HL-60 (cell line): ENCODE data around the gene LGALS7B.

ENCODE experiments used
- POLR2AphosphoS5 ChIP-seq: IDR thresholded peaks from 2 replicates; pipeline ENCODE4 v1.6.1; 2012; ENCODE audit warnings: low read depth
- SPI1 ChIP-seq: IDR thresholded peaks from 2 replicates; pipeline ENCODE4 v1.6.1; 2012; ENCODE audit warnings: low read depth, mild to moderate bottlenecking, borderline replicate concordance
- TF ChIP-seq, protein P1 (sequence below): IDR thresholded peaks from one replicate; pipeline ENCODE4 v1.5.1; 2011; ENCODE audit warnings: low read length, control low read depth, inconsistent platforms; ENCODE audit not compliant: insufficient read depth

DNA sequence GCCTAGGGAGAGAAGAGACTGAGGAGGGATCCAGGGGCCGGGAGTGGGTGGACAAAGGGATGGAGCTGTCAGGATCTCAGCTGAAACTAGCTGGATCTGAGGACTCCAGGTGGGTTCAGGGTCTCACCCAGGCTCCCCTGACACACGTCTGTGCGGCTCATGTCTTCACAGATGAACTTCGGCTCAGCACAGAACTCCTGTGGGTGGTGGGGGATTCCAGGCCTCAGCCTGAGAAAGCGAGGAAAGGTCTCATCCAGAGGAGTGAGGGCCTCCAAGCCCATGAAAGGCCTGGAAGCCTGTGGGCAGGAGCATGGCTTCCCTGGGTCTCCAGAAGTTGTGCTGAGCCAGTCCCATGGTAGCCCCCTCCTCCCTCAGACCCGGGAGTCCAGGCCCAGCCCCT, 46.1 kb upstream of the LGALS7B start:
- no peak for TF ChIP-seq SPI1
- TF ChIP-seq, protein P1, sequence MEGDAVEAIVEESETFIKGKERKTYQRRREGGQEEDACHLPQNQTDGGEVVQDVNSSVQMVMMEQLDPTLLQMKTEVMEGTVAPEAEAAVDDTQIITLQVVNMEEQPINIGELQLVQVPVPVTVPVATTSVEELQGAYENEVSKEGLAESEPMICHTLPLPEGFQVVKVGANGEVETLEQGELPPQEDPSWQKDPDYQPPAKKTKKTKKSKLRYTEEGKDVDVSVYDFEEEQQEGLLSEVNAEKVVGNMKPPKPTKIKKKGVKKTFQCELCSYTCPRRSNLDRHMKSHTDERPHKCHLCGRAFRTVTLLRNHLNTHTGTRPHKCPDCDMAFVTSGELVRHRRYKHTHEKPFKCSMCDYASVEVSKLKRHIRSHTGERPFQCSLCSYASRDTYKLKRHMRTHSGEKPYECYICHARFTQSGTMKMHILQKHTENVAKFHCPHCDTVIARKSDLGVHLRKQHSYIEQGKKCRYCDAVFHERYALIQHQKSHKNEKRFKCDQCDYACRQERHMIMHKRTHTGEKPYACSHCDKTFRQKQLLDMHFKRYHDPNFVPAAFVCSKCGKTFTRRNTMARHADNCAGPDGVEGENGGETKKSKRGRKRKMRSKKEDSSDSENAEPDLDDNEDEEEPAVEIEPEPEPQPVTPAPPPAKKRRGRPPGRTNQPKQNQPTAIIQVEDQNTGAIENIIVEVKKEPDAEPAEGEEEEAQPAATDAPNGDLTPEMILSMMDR = no peak
- TF ChIP-seq POLR2AphosphoS5 = no peak
